DND-41 (cell line): ENCODE results near the gene RHOBTB3.

Experiments used
- ATAC-seq: fragments of 200-7000 bp; cut with Tn5 transposase; 3 replicates; pipeline ENCODE4 v1.9.1; 2021; ENCODE audit warnings: low read depth; ENCODE audit not compliant: insufficient read depth
- DNase-seq: peaks from one replicate; pipeline ENCODE4 v3.0.0-alpha.2; 2020
- H2AFZ ChIP-seq: 2 replicates; pipeline ENCODE4 v1.6.0; 2012; ENCODE audit warnings: low read depth, low read length
- H3K27ac ChIP-seq: 2 replicates; pipeline ENCODE4 v1.5.1; 2012; ENCODE audit warnings: low read length, inconsistent platforms
- H3K27me3 ChIP-seq: fragments of 200-600 bp; sonication (generic); 2 replicates; pipeline ENCODE4 v1.6.0; 2012; ENCODE audit warnings: low read length, mild to moderate bottlenecking, inconsistent platforms; ENCODE audit not compliant: insufficient read depth, poor library complexity
- H3K36me3 ChIP-seq: 2 replicates; pipeline ENCODE4 v1.5.1; 2012; ENCODE audit warnings: low read length, inconsistent platforms; ENCODE audit not compliant: insufficient read depth
- H3K4me1 ChIP-seq: 2 replicates; pipeline ENCODE4 v1.5.1; 2012; ENCODE audit warnings: mild to moderate bottlenecking, low read length; ENCODE audit not compliant: insufficient read depth
- H3K4me2 ChIP-seq: 2 replicates; pipeline ENCODE4 v1.6.0; 2012; ENCODE audit warnings: mild to moderate bottlenecking, moderate library complexity, low read length, inconsistent platforms; ENCODE audit not compliant: insufficient read depth
- H3K4me3 ChIP-seq, 2 experiments: fragments of 200-600 bp in 1 of 2; shearing (Covaris generic) in 1 of 2; 2 replicates each; pipeline ENCODE4 v1.5.1; 2012 to 2016; ENCODE audit warnings: inconsistent platforms in 2 of 2, low read length in 2 of 2, mild to moderate bottlenecking in 2 of 2, low read depth in 1 of 2, moderate library complexity in 1 of 2
- H3K79me2 ChIP-seq: 2 replicates; pipeline ENCODE4 v1.6.0; 2012; ENCODE audit warnings: low read length, inconsistent platforms; ENCODE audit not compliant: insufficient read depth
- H3K9ac ChIP-seq: 2 replicates; pipeline ENCODE4 v1.6.0; 2012; ENCODE audit warnings: low read depth, mild to moderate bottlenecking, inconsistent platforms, low read length, moderate library complexity
- H3K9me3 ChIP-seq: 2 replicates; pipeline ENCODE4 v1.5.1; 2012; ENCODE audit warnings: low read length, moderate library complexity, mild to moderate bottlenecking, inconsistent platforms; ENCODE audit not compliant: insufficient read depth, severe bottlenecking
- H4K20me1 ChIP-seq: 2 replicates; pipeline ENCODE4 v1.6.0; 2012; ENCODE audit warnings: low read length; ENCODE audit not compliant: insufficient read depth
- CTCF ChIP-seq: IDR thresholded peaks from 2 replicates; pipeline ENCODE4 v1.5.1; 2012; ENCODE audit warnings: borderline replicate concordance, low read length, moderate library complexity, mild to moderate bottlenecking; ENCODE audit not compliant: poor library complexity, severe bottlenecking; ENCODE audit errors: extremely low read depth
- EZH2 ChIP-seq: IDR thresholded peaks from 3 replicates; pipeline ENCODE4 v1.6.1; 2012; ENCODE audit warnings: borderline replicate concordance, low read depth, mild to moderate bottlenecking, moderate library complexity, low read length, inconsistent platforms; ENCODE audit not compliant: severe bottlenecking

RHOBTB3 gene

GRCh38 chr5:95746722-95747679, 15.9 kb downstream of the RHOBTB3 start:
- Histone ChIP-seq H3K79me2 (no peaks in the 10 kb centered on the region), H3K4me3 (no peak overlapping the region), H3K4me2 (no peak overlapping the region), H3K27ac (no peak overlapping the region), H3K27me3 (no peaks in the 10 kb centered on the region), H3K9ac (no peak overlapping the region), H3K4me1 (no peaks in the 10 kb centered on the region), H3K36me3 (0 out of 2 replicates have a peak, but pooled peaks cover 7% of the 10 kb centered on the region), H4K20me1 (no peaks in the 10 kb centered on the region), H3K9me3 (no peaks in the 10 kb centered on the region), H2AFZ (no peak overlapping the region)
- no peak for TF ChIP-seq EZH2
- TF ChIP-seq CTCF: no peak
- DNase-seq: no peak
- no peak for ATAC-seq

GRCh38 chr5:95748133-95748532, 17.0 kb downstream of the RHOBTB3 start:
- Histone ChIP-seq H2AFZ (no peak overlapping the region), H3K4me1 (no peaks in the 10 kb centered on the region), H3K4me2 (no peak overlapping the region), H3K36me3 (peaks cover 13% of the 10 kb centered on the region; the same call in 1 of the 2 replicates), H3K79me2 (no peaks in the 10 kb centered on the region), H3K9ac (no peak overlapping the region), H3K27ac (no peak overlapping the region), H3K27me3 (no peaks in the 10 kb centered on the region), H3K9me3 (no peaks in the 10 kb centered on the region), H4K20me1 (no peaks in the 10 kb centered on the region), H3K4me3 (no peak overlapping the region)
- DNase-seq (no peak), ATAC-seq (no peak)
- TF ChIP-seq EZH2 (no peak), CTCF (no peak)

GRCh38 chr5:95754545-95754944, 23.4 kb downstream of the RHOBTB3 start:
- TF ChIP-seq EZH2: no peak
- no peak for TF ChIP-seq CTCF
- no peaks in the 10 kb centered on the region for H3K79me2 ChIP-seq
- no peak overlapping the region for H2AFZ ChIP-seq
- H3K36me3 ChIP-seq: peaks cover 13% of the 10 kb centered on the region; the same call in 1 of the 2 replicates
- no peak overlapping the region for H3K4me2 ChIP-seq
- H3K9ac ChIP-seq: no peak overlapping the region
- DNase-seq (no peak), ATAC-seq (no peak)
- H3K4me1 ChIP-seq: peaks cover 9% of the 10 kb centered on the region
- H3K4me3 ChIP-seq: no peak overlapping the region
- no peaks in the 10 kb centered on the region for H3K9me3 ChIP-seq
- no peak overlapping the region for H3K27ac ChIP-seq
- H3K27me3 ChIP-seq: no peaks in the 10 kb centered on the region
- no peaks in the 10 kb centered on the region for H4K20me1 ChIP-seq
